MM.1S (cell line): ENCODE measurements around the gene MYOG.

Experiments
- DNase-seq: peaks from one replicate; pipeline ENCODE4 v3.0.0-alpha.2; 2015
- H2AFZ ChIP-seq: fragments of 300-600 bp; sonication (generic); 2 replicates; pipeline ENCODE4 v1.6.0; 2016; ENCODE audit warnings: antibody characterized with exemption, low read length
- H3F3A ChIP-seq: fragments of 300-600 bp; sonication (generic); 2 replicates; pipeline ENCODE4 v1.6.1; 2016; ENCODE audit warnings: mild to moderate bottlenecking, antibody characterized with exemption, low read length, moderate library complexity, mixed read lengths; ENCODE audit not compliant: insufficient read depth
- H3K27ac ChIP-seq: fragments of 300-600 bp; sonication (generic); 2 replicates; pipeline ENCODE4 v1.5.1; 2016; ENCODE audit warnings: mild to moderate bottlenecking, low read length
- H3K27me3 ChIP-seq: fragments of 300-600 bp; sonication (generic); replicated peaks from 2 replicates; pipeline ENCODE4 v1.6.0; 2016; ENCODE audit warnings: low read length; ENCODE audit not compliant: insufficient read depth
- H3K36me3 ChIP-seq: fragments of 300-600 bp; sonication (generic); replicated peaks from 2 replicates; pipeline ENCODE4 v1.6.1; 2016; ENCODE audit warnings: mild to moderate bottlenecking, low read length, mixed read lengths; ENCODE audit not compliant: insufficient read depth
- H3K4me1 ChIP-seq: fragments of 300-600 bp; sonication (generic); 2 replicates; pipeline ENCODE4 v1.6.1; 2016; ENCODE audit warnings: low read length, mixed read lengths
- H3K4me2 ChIP-seq: fragments of 300-600 bp; sonication (generic); 2 replicates; pipeline ENCODE4 v1.6.0; 2016; ENCODE audit warnings: low read depth, low read length
- H3K4me3 ChIP-seq: fragments of 300-600 bp; sonication (generic); 2 replicates; pipeline ENCODE4 v1.5.1; 2016; ENCODE audit warnings: low read length, mixed read lengths
- H3K79me2 ChIP-seq: fragments of 300-600 bp; sonication (generic); 2 replicates; pipeline ENCODE4 v1.6.1; 2016; ENCODE audit warnings: mixed run types, low read length, mixed read lengths
- H3K9ac ChIP-seq: fragments of 300-600 bp; sonication (generic); 2 replicates; pipeline ENCODE4 v1.6.1; 2016; ENCODE audit warnings: low read length, mixed read lengths
- H3K9me2 ChIP-seq: fragments of 300-600 bp; sonication (generic); replicated peaks from 2 replicates; pipeline ENCODE4 v1.6.1; 2016; ENCODE audit warnings: mild to moderate bottlenecking, low read length, mixed read lengths; ENCODE audit not compliant: insufficient read depth
- H3K9me3 ChIP-seq: fragments of 300-600 bp; sonication (generic); replicated peaks from 2 replicates; pipeline ENCODE4 v1.6.1; 2016; ENCODE audit warnings: mild to moderate bottlenecking, low read length, mixed read lengths; ENCODE audit not compliant: insufficient read depth
- H4K20me1 ChIP-seq: fragments of 300-600 bp; sonication (generic); 2 replicates; pipeline ENCODE4 v1.6.1; 2016; ENCODE audit warnings: mild to moderate bottlenecking, low read length, moderate library complexity, mixed read lengths; ENCODE audit not compliant: insufficient read depth
- EZH2 ChIP-seq: fragments of 300-600 bp; sonication (generic); optimal IDR thresholded peaks from 2 replicates; pipeline ENCODE3; 2017; ENCODE audit warnings: low read depth, mild to moderate bottlenecking, antibody characterized with exemption, low read length, mixed read lengths
- EZH2phosphoT487 ChIP-seq: fragments of 300-600 bp; sonication (generic); IDR thresholded peaks from 2 replicates; pipeline ENCODE4 v1.6.1; 2018; ENCODE audit warnings: antibody characterized with exemption, low read length
- TF ChIP-seq, protein P1 (sequence below): fragments of 300-600 bp; sonication (generic); IDR thresholded peaks from 2 replicates; pipeline ENCODE4 v1.5.1; 2016; ENCODE audit warnings: antibody characterized with exemption, low read length, mixed read lengths

MYOG gene

DNA sequence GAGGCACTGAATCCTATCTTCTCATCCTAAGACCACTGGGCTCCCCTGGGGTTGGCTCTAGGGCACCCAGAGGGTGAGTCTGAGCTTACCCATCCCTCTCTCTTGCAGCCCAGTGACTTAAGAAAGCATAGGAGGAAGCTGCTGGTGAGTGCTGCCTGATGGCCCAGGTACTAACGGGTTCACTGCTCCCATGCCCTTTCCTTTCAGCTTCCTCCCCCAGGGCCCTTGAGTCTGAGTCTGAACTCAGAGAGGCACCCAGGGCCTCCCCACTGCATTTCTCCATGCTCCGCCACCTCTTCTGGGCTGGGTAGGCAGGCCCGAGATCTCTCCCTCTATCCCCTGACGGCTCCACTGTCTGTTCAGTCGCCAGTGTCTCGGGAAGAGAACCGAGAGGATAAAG is 29.8 kb downstream of the MYOG start:
- no peaks in the 10 kb centered on the region for H3K79me2 ChIP-seq
- no peaks in the 10 kb centered on the region for H3K36me3 ChIP-seq
- H3K4me3 ChIP-seq = no peak overlapping the region
- no peaks in the 10 kb centered on the region for H3K27me3 ChIP-seq
- H3K9me2 ChIP-seq = no peaks in the 10 kb centered on the region
- no peaks in the 10 kb centered on the region for H3K9me3 ChIP-seq
- H3K4me2 ChIP-seq = no peak overlapping the region
- no peaks in the 10 kb centered on the region for H4K20me1 ChIP-seq
- H3K4me1 ChIP-seq = no peaks in the 10 kb centered on the region
- H3K27ac ChIP-seq = no peak overlapping the region
- DNase-seq = no peak
- no peak for TF ChIP-seq EZH2
- TF ChIP-seq EZH2phosphoT487 = no peak
- TF ChIP-seq, protein P1, sequence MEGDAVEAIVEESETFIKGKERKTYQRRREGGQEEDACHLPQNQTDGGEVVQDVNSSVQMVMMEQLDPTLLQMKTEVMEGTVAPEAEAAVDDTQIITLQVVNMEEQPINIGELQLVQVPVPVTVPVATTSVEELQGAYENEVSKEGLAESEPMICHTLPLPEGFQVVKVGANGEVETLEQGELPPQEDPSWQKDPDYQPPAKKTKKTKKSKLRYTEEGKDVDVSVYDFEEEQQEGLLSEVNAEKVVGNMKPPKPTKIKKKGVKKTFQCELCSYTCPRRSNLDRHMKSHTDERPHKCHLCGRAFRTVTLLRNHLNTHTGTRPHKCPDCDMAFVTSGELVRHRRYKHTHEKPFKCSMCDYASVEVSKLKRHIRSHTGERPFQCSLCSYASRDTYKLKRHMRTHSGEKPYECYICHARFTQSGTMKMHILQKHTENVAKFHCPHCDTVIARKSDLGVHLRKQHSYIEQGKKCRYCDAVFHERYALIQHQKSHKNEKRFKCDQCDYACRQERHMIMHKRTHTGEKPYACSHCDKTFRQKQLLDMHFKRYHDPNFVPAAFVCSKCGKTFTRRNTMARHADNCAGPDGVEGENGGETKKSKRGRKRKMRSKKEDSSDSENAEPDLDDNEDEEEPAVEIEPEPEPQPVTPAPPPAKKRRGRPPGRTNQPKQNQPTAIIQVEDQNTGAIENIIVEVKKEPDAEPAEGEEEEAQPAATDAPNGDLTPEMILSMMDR = no peak
- H3F3A ChIP-seq = no peaks in the 10 kb centered on the region
- no peak overlapping the region for H2AFZ ChIP-seq
- no peak overlapping the region for H3K9ac ChIP-seq

DNA sequence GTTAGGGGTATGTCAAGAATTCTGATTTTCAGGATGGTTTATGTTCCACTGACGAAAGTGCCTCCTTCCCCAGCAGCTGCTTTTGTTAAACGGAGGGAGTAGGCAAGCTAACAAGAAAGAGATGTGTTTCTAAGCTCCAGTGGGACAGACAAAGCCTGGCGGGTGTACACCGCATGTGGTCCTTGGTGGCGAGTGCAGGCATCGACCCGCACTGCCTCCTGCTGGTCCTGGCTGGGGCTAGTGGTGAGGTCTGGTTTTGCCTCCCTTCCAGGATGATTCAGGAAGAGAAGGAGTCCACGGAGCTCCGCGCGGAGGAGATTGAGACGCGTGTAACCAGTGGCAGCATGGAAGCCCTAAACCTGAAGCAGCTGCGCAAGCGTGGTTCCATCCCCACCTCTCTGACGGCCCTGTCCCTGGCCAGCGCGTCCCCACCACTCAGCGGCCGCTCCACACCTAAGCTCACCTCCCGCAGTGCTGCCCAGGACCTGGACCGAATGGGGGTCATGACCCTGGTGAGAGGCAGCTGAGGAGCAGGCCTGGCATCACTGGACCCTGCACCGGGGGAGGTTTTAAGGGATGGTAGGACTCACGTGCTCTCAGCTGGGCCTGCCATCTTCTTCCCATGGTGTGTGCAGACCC is 30.5 kb downstream of the MYOG start:
- Histone ChIP-seq H3K27ac (no peak overlapping the region), H3K9me2 (no peaks in the 10 kb centered on the region), H3K4me3 (no peak overlapping the region), H3K4me1 (no peaks in the 10 kb centered on the region), H3F3A (no peaks in the 10 kb centered on the region), H3K4me2 (no peak overlapping the region), H3K27me3 (no peaks in the 10 kb centered on the region), H3K79me2 (no peaks in the 10 kb centered on the region), H3K9ac (no peak overlapping the region), H4K20me1 (no peaks in the 10 kb centered on the region), H2AFZ (no peak overlapping the region), H3K36me3 (no peaks in the 10 kb centered on the region), H3K9me3 (no peaks in the 10 kb centered on the region)
- TF ChIP-seq EZH2phosphoT487 (no peak), EZH2 (no peak)
- TF ChIP-seq, protein P1 = no peak
- DNase-seq = no peak

DNA sequence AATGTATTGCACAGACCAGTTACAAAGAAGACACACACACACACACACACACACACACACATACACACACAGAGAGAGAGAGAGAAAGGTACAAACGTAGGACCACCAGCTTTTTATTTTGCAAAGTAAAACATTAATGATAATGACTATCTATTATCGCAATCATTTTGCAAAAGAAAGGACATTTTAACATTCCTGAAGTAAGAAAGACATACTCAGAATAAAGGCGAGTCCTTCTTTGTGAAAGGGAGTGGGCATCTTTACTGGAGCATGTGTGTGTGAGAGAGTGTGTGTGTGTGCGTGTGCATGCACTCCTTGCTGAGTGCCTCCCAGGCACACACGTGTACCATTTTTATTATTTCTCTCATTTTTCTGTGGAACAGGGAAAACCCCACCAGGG is 31.2 kb downstream of the MYOG start:
- Histone ChIP-seq H3K4me1 (no peaks in the 10 kb centered on the region), H3K27ac (no peak overlapping the region), H2AFZ (no peak overlapping the region), H3K4me3 (no peak overlapping the region), H3K9me3 (no peaks in the 10 kb centered on the region), H3K9ac (no peak overlapping the region), H3K79me2 (no peaks in the 10 kb centered on the region), H3F3A (no peaks in the 10 kb centered on the region), H3K9me2 (no peaks in the 10 kb centered on the region), H4K20me1 (no peaks in the 10 kb centered on the region), H3K4me2 (no peak overlapping the region), H3K36me3 (no peaks in the 10 kb centered on the region), H3K27me3 (no peaks in the 10 kb centered on the region)
- TF ChIP-seq, protein P1 = no peak
- TF ChIP-seq EZH2phosphoT487 (no peak), EZH2 (no peak)
- no peak for DNase-seq
